ENCODE results near the gene SLC46A1. TPM values are rescaled to one million over a fixed set of nuclear protein-coding genes. Genes with fewer than 3 reads are reported as not detected.

The SLC46A1 gene
- total and polyA plus RNA-seq, 2 of the 8 experiments (the other 6 are each of a cell fraction or from before 2014, with no cell fraction given): 5.3 to 8.7 TPM

- Histone ChIP-seq H2BK5ac (ENCODE audit: low read depth, low read length) (no peak overlapping the region), H4K5ac (ENCODE audit: insufficient read length, low read depth, low read length) (no peak overlapping the region), H3K18ac (ENCODE audit: extremely low read depth, low read length) (no peak overlapping the region), H2AK5ac (ENCODE audit: low read depth, low read length) (no peak overlapping the region), H2AFZ (ENCODE audit: low read length) (no peak overlapping the region), H3K4me3 (ENCODE audit: extremely low read depth in 1 of 4, insufficient read depth in 2 of 4, low read depth in 3 of 4, low read length in 4 of 4) (no peak overlapping the region), H3K27me3 (replicated peaks in 1 of 4; ENCODE audit: control insufficient read depth in 3 of 4, extremely low read depth in 1 of 4, insufficient read depth in 3 of 4, low read length in 3 of 4) (peaks cover 31 to 49% (median 42%) of the 10 kb centered on the region in 4 experiments), H3K4me1 (replicated peaks in 1 of 4; ENCODE audit: control insufficient read depth in 3 of 4, insufficient read depth in 4 of 4, low read length in 3 of 4) (peaks cover 0 to 13% (median 6%) of the 10 kb centered on the region in 4 experiments; a peak in 4 of 7 replicates), H3K14ac (ENCODE audit: insufficient read length) (no peak overlapping the region), H3K9me3 (ENCODE audit: insufficient read depth in 2 of 2, low read depth in 1 of 2, low read length in 1 of 2) (no peaks in the 10 kb centered on the region), H3K79me2 (ENCODE audit: control insufficient read depth in 1 of 2, insufficient read depth in 2 of 2, low read length in 2 of 2) (no peaks in the 10 kb centered on the region), H2BK12ac (ENCODE audit: low read depth, low read length) (no peak overlapping the region), H3K4ac (replicated peaks; ENCODE audit: insufficient read length, low read depth, low read length) (no peak overlapping the region), H3K56ac (replicated peaks; ENCODE audit: insufficient read length, low read depth, low read length) (no peak overlapping the region), H3K27ac (ENCODE audit: low read depth, low read length) (no peak overlapping the region), H4K8ac (ENCODE audit: extremely low read depth, insufficient read depth, low read length) (no peak overlapping the region), H3K9ac (replicated peaks in 1 of 4; ENCODE audit: extremely low read depth in 1 of 4, low read depth in 3 of 4, low read length in 3 of 4) (no peak overlapping the region), H2BK120ac (replicated peaks; ENCODE audit: low read depth, low read length) (no peak overlapping the region), H3K36me3 (ENCODE audit: control insufficient read depth in 2 of 4, insufficient read depth in 4 of 4, low read length in 3 of 4) (0 out of 8 replicates have a peak, but pooled peaks cover 0 to 3% (median 0%) of the 10 kb centered on the region in 4 experiments), H2BK15ac (ENCODE audit: low read length) (no peak overlapping the region), H4K91ac (replicated peaks; ENCODE audit: insufficient read length, low read length) (no peak overlapping the region), H4K20me1 (replicated peaks in 1 of 2; ENCODE audit: control insufficient read depth in 1 of 2, insufficient read depth in 2 of 2, low read length in 2 of 2) (peaks cover 0 to 2% of the 10 kb centered on the region in 2 experiments), H2BK20ac (ENCODE audit: low read length) (no peak overlapping the region), H3K4me2 (ENCODE audit: insufficient read depth in 1 of 2, low read depth in 2 of 2, low read length in 2 of 2) (no peak overlapping the region), H3K23me2 (ENCODE audit: low read depth, low read length) (peaks cover 13% of the 10 kb centered on the region), H3K23ac (ENCODE audit: insufficient read length) (no peak overlapping the region), H3K79me1 (ENCODE audit: low read depth, low read length) (no peaks in the 10 kb centered on the region)
- ChIA-PET CTCF (ENCODE audit: partially characterized antibody) (interaction anchor here (0.9 to 14.7 kb wide), 4 partner anchors 19 to 153 kb away, joined by 4 to 142 read pairs (median 6); no protein-coding TSS in a partner anchor), POLR2A (ENCODE audit: partially characterized antibody) (interaction anchor here (12.7 kb wide), 1 partner anchor 16 kb away, joined by 135 read pairs; the partner anchor contains the start of gene SLC46A1)
- DNase-seq (ENCODE audit: low read depth in 1 of 2, low spot score in 2 of 2): no peak
- no peak for FAIRE-seq
- TF ChIP-seq EZH2 (IDR thresholded peaks at IDR 0.05; ENCODE audit: low read depth, low read length, severe bottlenecking): no peak
- TF ChIP-seq POU5F1 (IDR thresholded peaks at IDR 0.05; ENCODE audit: low read depth, low read length): no peak
- TF ChIP-seq TAF1 (IDR thresholded peaks at IDR 0.05; ENCODE audit: low read depth, low read length): no peak
- no peak for TF ChIP-seq EP300 (IDR thresholded peaks at IDR 0.05; ENCODE audit: borderline replicate concordance in 1 of 2, low read depth in 2 of 2, low read length in 2 of 2)
- no peak for TF ChIP-seq POLR2A (IDR thresholded peaks at IDR 0.05; ENCODE audit: control extremely low read depth in 1 of 2, low read depth in 2 of 2, low read length in 2 of 2)
Measured at GRCh38 chr17:28386391-28386790, 19.6 kb downstream of the SLC46A1 start.
